H9 (cell line): ENCODE measurements around the gene BRF1. TPM values are rescaled to one million over a fixed set of nuclear protein-coding genes. Genes with fewer than 3 reads are reported as not detected.

ENCODE experiments used
- DNase-seq: peaks from one replicate; pipeline ENCODE4 v3.0.0-alpha.2; 2017
- H2AFZ ChIP-seq: one replicate; pipeline ENCODE4 v1.6.1; 2013; ENCODE audit warnings: mild to moderate bottlenecking, low read length, control low read depth, moderate library complexity
- H2AK5ac ChIP-seq: 2 replicates; pipeline ENCODE4 v1.6.1; 2013; ENCODE audit warnings: low read length, control low read depth, mixed read lengths; ENCODE audit not compliant: insufficient read length
- H2BK120ac ChIP-seq: one replicate; pipeline ENCODE4 v1.6.1; 2013; ENCODE audit warnings: low read depth, mild to moderate bottlenecking, low read length, control low read depth, inconsistent platforms; ENCODE audit not compliant: poor library complexity, severe bottlenecking
- H2BK12ac ChIP-seq: 2 replicates; pipeline ENCODE4 v1.6.1; 2013; ENCODE audit warnings: low read length, control low read depth, mixed read lengths, low read depth; ENCODE audit not compliant: insufficient read length
- H2BK15ac ChIP-seq: 2 replicates; pipeline ENCODE4 v1.6.1; 2013; ENCODE audit warnings: low read depth, low read length, control low read depth
- H2BK20ac ChIP-seq: one replicate; pipeline ENCODE4 v1.6.1; 2013; ENCODE audit warnings: low read depth, mild to moderate bottlenecking, low read length, control low read depth, inconsistent platforms; ENCODE audit not compliant: poor library complexity, severe bottlenecking
- H2BK5ac ChIP-seq: 2 replicates; pipeline ENCODE4 v1.6.1; 2013; ENCODE audit warnings: low read length, control low read depth, mixed read lengths; ENCODE audit not compliant: insufficient read length
- H3K14ac ChIP-seq: 2 replicates; pipeline ENCODE4 v1.6.1; 2013; ENCODE audit warnings: low read length, control low read depth; ENCODE audit not compliant: insufficient read depth
- H3K18ac ChIP-seq: 2 replicates; pipeline ENCODE4 v1.6.1; 2013; ENCODE audit warnings: low read depth, mild to moderate bottlenecking, mixed read lengths, low read length, control low read depth; ENCODE audit not compliant: insufficient read length
- H3K23ac ChIP-seq: 2 replicates; pipeline ENCODE4 v1.6.1; 2013; ENCODE audit warnings: low read length, control low read depth, mixed read lengths, low read depth; ENCODE audit not compliant: insufficient read length
- H3K23me2 ChIP-seq: 2 replicates; pipeline ENCODE4 v1.6.1; 2013; ENCODE audit warnings: low read depth, mild to moderate bottlenecking, mixed read lengths, low read length, control low read depth; ENCODE audit not compliant: insufficient read length, poor library complexity, severe bottlenecking
- H3K27ac ChIP-seq: 2 replicates; pipeline ENCODE4 v1.5.1; 2013; ENCODE audit warnings: low read length, control low read depth, mixed read lengths, low read depth; ENCODE audit not compliant: insufficient read length
- H3K27me3 ChIP-seq: 2 replicates; pipeline ENCODE4 v1.6.1; 2013; ENCODE audit warnings: low read length, control low read depth, inconsistent platforms; ENCODE audit not compliant: insufficient read depth
- H3K4ac ChIP-seq: 2 replicates; pipeline ENCODE4 v1.6.1; 2013; ENCODE audit warnings: low read depth, mild to moderate bottlenecking, control low read depth, inconsistent platforms, low read length, moderate library complexity
- H3K4me1 ChIP-seq: 2 replicates; pipeline ENCODE4 v1.6.1; 2013; ENCODE audit warnings: low read length, control low read depth, inconsistent platforms; ENCODE audit not compliant: insufficient read depth
- H3K4me2 ChIP-seq: 2 replicates; pipeline ENCODE4 v1.6.1; 2013; ENCODE audit warnings: low read length, control low read depth, mixed read lengths; ENCODE audit not compliant: insufficient read length, insufficient read depth
- H3K56ac ChIP-seq: 2 replicates; pipeline ENCODE4 v1.6.1; 2013; ENCODE audit warnings: low read depth, mild to moderate bottlenecking, mixed read lengths, low read length, control low read depth; ENCODE audit not compliant: insufficient read length
- H3K79me1 ChIP-seq: 2 replicates; pipeline ENCODE4 v1.6.1; 2013; ENCODE audit warnings: low read depth, mild to moderate bottlenecking, moderate library complexity, low read length, control low read depth, inconsistent platforms; ENCODE audit not compliant: insufficient read depth, poor library complexity, severe bottlenecking
- H3K79me2 ChIP-seq: 2 replicates; pipeline ENCODE4 v1.6.1; 2013; ENCODE audit warnings: low read length, control low read depth, inconsistent platforms; ENCODE audit not compliant: insufficient read depth
- H3K9ac ChIP-seq: 2 replicates; pipeline ENCODE4 v1.6.1; 2013; ENCODE audit warnings: low read length, control low read depth, mixed read lengths; ENCODE audit not compliant: insufficient read length; ENCODE audit errors: extremely low read depth
- H3K9me3 ChIP-seq: one replicate; pipeline ENCODE4 v1.6.1; 2013; ENCODE audit warnings: low read depth, low read length, inconsistent platforms; ENCODE audit not compliant: control insufficient read depth
- H3T11ph ChIP-seq: one replicate; pipeline ENCODE4 v1.6.1; 2013; ENCODE audit warnings: mild to moderate bottlenecking, low read length, control low read depth, inconsistent platforms
- H4K20me1 ChIP-seq: one replicate; pipeline ENCODE4 v1.6.1; 2013; ENCODE audit not compliant: control insufficient read depth, insufficient read length, insufficient read depth
- H4K5ac ChIP-seq: 2 replicates; pipeline ENCODE4 v1.6.1; 2013; ENCODE audit warnings: low read depth, mild to moderate bottlenecking, mixed read lengths, low read length, control low read depth; ENCODE audit not compliant: insufficient read length
- H4K8ac ChIP-seq: replicated peaks from 2 replicates; pipeline ENCODE4 v1.6.1; 2013; ENCODE audit warnings: low read length, control low read depth, mixed read lengths, low read depth; ENCODE audit not compliant: insufficient read length
- H4K91ac ChIP-seq: 2 replicates; pipeline ENCODE4 v1.6.1; 2013; ENCODE audit warnings: low read depth, mild to moderate bottlenecking, moderate library complexity, mixed read lengths, low read length, control low read depth; ENCODE audit not compliant: insufficient read length
- H3K27ac Mint-ChIP-seq, 3 experiments: 2 replicates in 2 of 3; 3 replicates in 1 of 3; pipeline ENCODE4 v1.8.0; 2020 to 2021; ENCODE audit warnings: mixed read lengths in 3 of 3, mild to moderate bottlenecking in 1 of 3, moderate library complexity in 1 of 3
- H3K27me3 Mint-ChIP-seq: 2 replicates; pipeline ENCODE4 v1.8.0; 2021; ENCODE audit warnings: low read depth, mild to moderate bottlenecking, moderate library complexity, mixed read lengths
- H3K36me3 Mint-ChIP-seq, 3 experiments: 2 replicates in 2 of 3; 3 replicates in 1 of 3; pipeline ENCODE4 v1.8.0; 2020 to 2021; ENCODE audit warnings: low read depth in 3 of 3, mixed read lengths in 3 of 3; ENCODE audit not compliant: insufficient read depth in 1 of 3
- H3K4me1 Mint-ChIP-seq, 2 experiments: 2 replicates each; pipeline ENCODE4 v1.8.0; 2020; ENCODE audit warnings: mixed read lengths in 2 of 2
- H3K4me3 Mint-ChIP-seq, 2 experiments: 2 replicates in 1 of 2; 3 replicates in 1 of 2; pipeline ENCODE4 v1.8.0; 2020 to 2021; ENCODE audit warnings: mild to moderate bottlenecking in 2 of 2, mixed read lengths in 2 of 2, moderate library complexity in 1 of 2
- H3K9me3 Mint-ChIP-seq, 2 experiments: 2 replicates in 1 of 2; 3 replicates in 1 of 2; pipeline ENCODE4 v1.8.0; 2020; ENCODE audit warnings: mild to moderate bottlenecking in 2 of 2, mixed read lengths in 2 of 2, moderate library complexity in 1 of 2
- CTCF ChIP-seq: fragments of 200-600 bp; sonication (generic); conservative IDR thresholded peaks from 3 replicates; pipeline ENCODE4 v1.8.0; 2021; ENCODE audit warnings: antibody characterized with exemption, mild to moderate bottlenecking
- WGBS: extraction: QIAGEN DNeasy Blood & Tissue Kit; methylation state at CpG from one replicate; pipeline ENCODE4 v1.1.7; 2013; ENCODE audit warnings: missing lambda C conversion rate, low lambda C conversion rate, mixed read lengths; ENCODE audit not compliant: insufficient read length; ENCODE audit errors: extremely low coverage; 5-methylcytosine and 5-hydroxymethylcytosine counted together
- total RNA-seq: library from RNA; stranded (reverse); gene quantifications from 2 replicates; pipeline ENCODE4 v1.2.1, GENCODE V29; 2021

The BRF1 gene
- total RNA-seq, 1 experiment from 2014 or later, result 28.3 TPM

GRCh38 chr14:105250986-105251385 is 49.8 kb downstream of the BRF1 start:
- Mint-ChIP-seq H3K27me3 (peaks cover 6% of the 10 kb centered on the region), H3K9me3 (no peaks in the 10 kb centered on the region), H3K4me1 (peaks cover 3 to 6% of the 10 kb centered on the region in 2 experiments; a peak in 3 of 4 replicates), H3K36me3 (peaks cover 4 to 30% (median 18%) of the 10 kb centered on the region in 3 experiments; a peak in 6 of 7 replicates), H3K27ac (no peak overlapping the region), H3K4me3 (no peak overlapping the region)
- Histone ChIP-seq H2AK5ac (no peak overlapping the region), H3K27me3 (no peaks in the 10 kb centered on the region), H2BK20ac (no peak overlapping the region), H2BK15ac (no peak overlapping the region), H2BK12ac (no peak overlapping the region), H3K9me3 (no peaks in the 10 kb centered on the region), H3K9ac (no peak overlapping the region), H4K8ac (no peak overlapping the region), H3K23ac (no peak overlapping the region), H2AFZ (no peak overlapping the region), H3T11ph (no peak overlapping the region), H3K14ac (no peak overlapping the region), H3K79me2 (no peaks in the 10 kb centered on the region), H3K27ac (no peak overlapping the region), H3K4me1 (no peaks in the 10 kb centered on the region), H3K4me2 (no peak overlapping the region), H4K91ac (no peak overlapping the region), H3K23me2 (peaks cover 5% of the 10 kb centered on the region), H4K5ac (no peak overlapping the region), H2BK5ac (no peak overlapping the region), H3K18ac (no peak overlapping the region), H2BK120ac (no peak overlapping the region), H4K20me1 (no peaks in the 10 kb centered on the region), H3K79me1 (no peaks in the 10 kb centered on the region), H3K56ac (no peak overlapping the region), H3K4ac (no peak overlapping the region)
- no peak for TF ChIP-seq CTCF
- DNase-seq, result no peak
- no CpG with 5 or more reads among the region's 4 CpGs for WGBS
